GM19372 (cell line): ENCODE data around the gene ZC3H4.

Experiments
- ATAC-seq: cut with Tn5 transposase; IDR thresholded peaks from one replicate; pipeline ENCODE4 v1.9.1; 2021; ENCODE audit warnings: mild to moderate bottlenecking, low read depth, moderate library complexity; ENCODE audit not compliant: unreplicated experiment

Gene ZC3H4

GRCh38 chr19:47023448-47023794 lies 90.2 kb downstream of the ZC3H4 start:
- no peak for ATAC-seq

DNA sequence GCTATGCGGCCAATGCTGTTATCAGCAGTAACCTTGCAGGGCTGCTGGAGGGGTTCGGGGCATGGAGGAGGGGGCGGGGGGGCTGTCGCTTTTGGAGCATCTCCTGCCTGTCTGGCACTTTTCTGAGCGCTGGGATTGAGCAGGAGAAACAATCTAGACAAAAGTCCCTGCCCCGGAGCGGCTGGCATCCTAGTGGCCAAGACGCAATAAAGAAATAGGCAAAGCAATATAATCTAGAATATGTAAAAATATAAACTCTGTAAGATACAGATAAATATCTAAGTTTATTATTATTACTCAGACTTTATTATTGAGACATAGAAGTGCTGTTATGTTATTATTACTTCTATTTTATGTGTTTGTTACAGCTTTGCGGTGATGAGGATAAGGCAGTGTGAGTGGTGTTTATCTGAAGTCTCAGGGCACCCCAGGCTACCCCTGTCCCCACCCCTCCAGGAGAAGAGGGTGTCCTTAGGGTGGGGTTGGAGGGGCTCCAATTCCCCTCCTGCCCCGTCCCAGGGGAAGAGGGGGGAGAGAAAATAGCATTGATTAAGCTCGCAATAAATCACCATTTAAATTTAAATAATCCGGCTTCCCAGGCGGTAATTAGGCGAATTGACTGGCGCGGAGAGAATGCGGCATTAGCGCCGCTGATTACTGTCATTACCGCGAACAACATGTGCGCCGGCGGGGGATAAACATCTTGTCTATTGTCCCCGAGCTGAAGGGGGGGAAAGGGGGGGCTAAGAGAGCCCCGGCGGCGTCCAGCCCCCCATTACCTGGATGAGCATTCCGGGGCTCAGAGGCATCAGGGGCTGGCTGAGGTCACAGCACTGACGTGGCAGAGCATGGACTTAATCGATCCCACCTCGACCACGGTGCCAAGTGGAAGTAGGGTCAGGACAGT lies 90.8 kb downstream of the ZC3H4 start:
- no peak for ATAC-seq

- no peak for ATAC-seq
Measured at GRCh38 chr19:47022140-47022536, 91.4 kb downstream of the ZC3H4 start.

GRCh38 chr19:47021536-47022139 lies 91.9 kb downstream of the ZC3H4 start:
- ATAC-seq, result no peak

- no peak for ATAC-seq
Measured at GRCh38 chr19:47020992-47021496, 92.5 kb downstream of the ZC3H4 start.

GRCh38 chr19:47020132-47020805 lies 93.3 kb downstream of the ZC3H4 start:
- no peak for ATAC-seq

DNA sequence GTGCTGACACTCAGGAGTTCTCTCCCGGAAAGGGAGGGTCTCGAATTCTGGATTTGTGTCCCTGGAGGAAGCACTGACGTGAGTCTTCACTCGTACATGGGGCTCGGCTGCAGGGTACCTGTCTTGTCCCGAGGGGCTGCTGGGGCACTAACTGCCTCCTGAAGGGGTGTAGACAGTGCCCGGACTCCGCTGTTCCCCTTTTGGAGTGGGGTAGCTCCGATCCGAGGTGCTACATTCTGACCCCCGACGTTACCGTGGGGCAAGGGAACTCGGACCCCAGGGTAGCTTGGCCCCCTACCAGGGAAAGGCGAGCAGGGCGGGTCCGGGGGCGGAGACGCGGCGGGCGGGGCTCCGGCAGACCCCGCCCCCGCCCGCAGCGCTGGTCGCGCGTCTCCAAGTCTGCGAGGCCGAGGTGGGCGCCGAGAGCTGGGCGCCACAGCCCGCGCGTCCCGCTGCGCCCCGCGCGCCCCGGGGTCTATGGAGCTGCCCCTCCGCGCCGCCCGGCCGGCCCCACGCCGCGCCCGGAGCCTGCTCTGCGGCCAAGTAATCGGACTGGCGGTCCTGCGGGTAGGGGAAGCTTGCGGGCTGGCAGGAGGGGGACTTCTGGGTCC lies 94.0 kb downstream of the ZC3H4 start, which contains the start of gene NPAS1:
TSS of gene NPAS1 (plus strand) at position 407 of the 611 bp plus-strand sequence. CDS start 1,211 bp downstream, outside the sequence.
- ATAC-seq, result no peak

DNA sequence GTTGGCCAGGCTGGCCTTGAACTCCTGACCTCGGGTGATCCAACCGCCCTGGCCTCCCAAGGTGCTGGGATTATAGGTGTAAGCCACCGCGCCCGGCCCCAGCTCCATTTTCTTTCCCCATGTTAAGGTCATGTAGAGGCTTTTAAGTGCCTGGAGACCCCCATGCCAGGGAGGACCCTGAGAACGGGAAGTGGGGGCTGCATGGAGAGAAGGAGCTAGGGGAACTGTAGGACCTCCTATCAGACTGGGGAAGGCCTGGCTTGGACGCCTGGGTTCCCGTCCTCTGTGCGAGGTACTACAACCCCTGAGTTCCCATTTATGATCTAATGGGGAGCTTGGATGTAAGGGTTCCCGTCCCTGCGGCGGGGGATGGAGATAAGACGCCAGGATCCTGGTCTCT lies 94.7 kb downstream of the ZC3H4 start:
- no peak for ATAC-seq
